HepG2 (cell line): ENCODE data around the gene PIGO. TPM values are rescaled to one million over a fixed set of nuclear protein-coding genes. Genes with fewer than 3 reads are reported as not detected.

Experiments
- AKAP8 ChIP-seq: sonication (generic); formaldehyde crosslinking; IDR thresholded peaks from 2 replicates; pipeline ENCODE4 v1.5.1; 2020; ENCODE audit warnings: mild to moderate bottlenecking, missing genetic modification reagents
- BRD4 ChIP-seq: sonication (generic); formaldehyde crosslinking; IDR thresholded peaks from 2 replicates; pipeline ENCODE4 v1.4.0; 2020; ENCODE audit warnings: missing genetic modification reagents
- HNF1B ChIP-seq: sonication (generic); formaldehyde crosslinking; IDR thresholded peaks from 2 replicates; pipeline ENCODE4 v1.5.1; 2020; ENCODE audit warnings: mild to moderate bottlenecking, moderate library complexity, missing genetic modification reagents
- PAWR ChIP-seq: sonication (generic); formaldehyde crosslinking; IDR thresholded peaks from 2 replicates; pipeline ENCODE4 v1.4.0; 2020; ENCODE audit warnings: missing genetic modification reagents, mild to moderate bottlenecking, borderline replicate concordance
- PTBP1 ChIP-seq: fragments of 200-400 bp; formaldehyde crosslinking; IDR thresholded peaks from 2 replicates; pipeline ENCODE4 v1.6.1; 2018; ENCODE audit warnings: low read length, low read depth; ENCODE audit not compliant: poor library complexity, severe bottlenecking
- SETDB1 ChIP-seq: sonication (generic); formaldehyde crosslinking; IDR thresholded peaks from 2 replicates; pipeline ENCODE4 v1.5.1; 2020; ENCODE audit warnings: missing genetic modification reagents, mild to moderate bottlenecking, borderline replicate concordance
- SMARCC2 ChIP-seq: fragments of 450-650 bp; IDR thresholded peaks from 2 replicates; pipeline ENCODE4 v1.6.1; 2017; ENCODE audit warnings: antibody characterized with exemption, mild to moderate bottlenecking
- SYNCRIP ChIP-seq: fragments of 200-400 bp; formaldehyde crosslinking; IDR thresholded peaks from 2 replicates; pipeline ENCODE4 v1.6.1; 2018; ENCODE audit warnings: mild to moderate bottlenecking, low read depth, low read length; ENCODE audit not compliant: insufficient read depth
- ZBTB34 ChIP-seq: sonication (generic); formaldehyde crosslinking; IDR thresholded peaks from 2 replicates; pipeline ENCODE4 v1.8.0; 2022; ENCODE audit warnings: mild to moderate bottlenecking, missing genetic modification reagents
- ZFP1 ChIP-seq: IDR thresholded peaks from 2 replicates; pipeline ENCODE4 v1.6.1; 2016
- ZFY ChIP-seq: sonication (generic); formaldehyde crosslinking; IDR thresholded peaks from 2 replicates; pipeline ENCODE4 v1.4.0; 2020; ENCODE audit warnings: missing genetic modification reagents
- ZMYM2 ChIP-seq: sonication (generic); formaldehyde crosslinking; IDR thresholded peaks from 2 replicates; pipeline ENCODE4 v1.8.0; 2022; ENCODE audit warnings: mild to moderate bottlenecking, missing genetic modification reagents
- ZNF326 ChIP-seq: sonication (generic); formaldehyde crosslinking; IDR thresholded peaks from 2 replicates; pipeline ENCODE4 v1.4.0; 2020; ENCODE audit warnings: missing genetic modification reagents, borderline replicate concordance
- ZNF331 ChIP-seq: sonication (generic); formaldehyde crosslinking; IDR thresholded peaks from 2 replicates; pipeline ENCODE4 v1.4.0; 2020; ENCODE audit warnings: missing genetic modification reagents
- ZNF350 ChIP-seq: sonication (generic); formaldehyde crosslinking; IDR thresholded peaks from 2 replicates; pipeline ENCODE4 v1.4.0; 2020; ENCODE audit warnings: mild to moderate bottlenecking, low read depth, missing genetic modification reagents, borderline replicate concordance
- ZNF512B ChIP-seq: sonication (generic); formaldehyde crosslinking; IDR thresholded peaks from 2 replicates; pipeline ENCODE4 v1.5.1; 2020; ENCODE audit warnings: missing genetic modification reagents, mild to moderate bottlenecking, borderline replicate concordance
- ZNF563 ChIP-seq: sonication (generic); formaldehyde crosslinking; IDR thresholded peaks from 2 replicates; pipeline ENCODE4 v1.8.0; 2022; ENCODE audit warnings: mild to moderate bottlenecking, moderate library complexity, missing genetic modification reagents
- ZNF652 ChIP-seq: IDR thresholded peaks from 2 replicates; pipeline ENCODE4 v1.6.1; 2016; ENCODE audit warnings: low read depth, borderline replicate concordance
- ZSCAN25 ChIP-seq: sonication (generic); formaldehyde crosslinking; IDR thresholded peaks from 2 replicates; pipeline ENCODE4 v1.8.0; 2022; ENCODE audit warnings: mild to moderate bottlenecking, missing genetic modification reagents
- polyA plus RNA-seq, 8 experiments: library from polyadenylated mRNA; depleted of rRNA in 3 of 8; stranded (reverse) in 7 of 8; unstranded in 1 of 8; fragments of >200 nt; fragmentation: Illumina TruSeq in 4 of 8; extraction: Trizol in 4 of 8; gene quantifications; 2 replicates each; pipeline versions ENCODE4 v1.2.1 to v1.2.3, GENCODE V29; 2011 to 2016; ENCODE audit warnings: low read depth in 4 of 8, missing spikeins in 1 of 8, mixed read lengths in 1 of 8; ENCODE audit not compliant: insufficient read depth in 1 of 8
- total RNA-seq, 5 experiments: library from RNA; depleted of rRNA; stranded (reverse); fragments of >200 nt; fragmentation: Illumina TruSeq; extraction: Trizol; gene quantifications; 2 replicates each; pipeline ENCODE4 v1.2.3, GENCODE V29; 2016; ENCODE audit warnings: low read depth in 1 of 5
- TF ChIP-seq, protein P1 (sequence below): sonication (generic); formaldehyde crosslinking; conservative IDR thresholded peaks from 2 replicates; pipeline ENCODE4 v1.4.0; 2020; ENCODE audit warnings: missing genetic modification reagents

Gene PIGO
- total and polyA plus RNA-seq, 2 of the 13 experiments (the other 11 are each of a cell fraction or from before 2014, with no cell fraction given): 20.5 to 26.2 TPM

DNA sequence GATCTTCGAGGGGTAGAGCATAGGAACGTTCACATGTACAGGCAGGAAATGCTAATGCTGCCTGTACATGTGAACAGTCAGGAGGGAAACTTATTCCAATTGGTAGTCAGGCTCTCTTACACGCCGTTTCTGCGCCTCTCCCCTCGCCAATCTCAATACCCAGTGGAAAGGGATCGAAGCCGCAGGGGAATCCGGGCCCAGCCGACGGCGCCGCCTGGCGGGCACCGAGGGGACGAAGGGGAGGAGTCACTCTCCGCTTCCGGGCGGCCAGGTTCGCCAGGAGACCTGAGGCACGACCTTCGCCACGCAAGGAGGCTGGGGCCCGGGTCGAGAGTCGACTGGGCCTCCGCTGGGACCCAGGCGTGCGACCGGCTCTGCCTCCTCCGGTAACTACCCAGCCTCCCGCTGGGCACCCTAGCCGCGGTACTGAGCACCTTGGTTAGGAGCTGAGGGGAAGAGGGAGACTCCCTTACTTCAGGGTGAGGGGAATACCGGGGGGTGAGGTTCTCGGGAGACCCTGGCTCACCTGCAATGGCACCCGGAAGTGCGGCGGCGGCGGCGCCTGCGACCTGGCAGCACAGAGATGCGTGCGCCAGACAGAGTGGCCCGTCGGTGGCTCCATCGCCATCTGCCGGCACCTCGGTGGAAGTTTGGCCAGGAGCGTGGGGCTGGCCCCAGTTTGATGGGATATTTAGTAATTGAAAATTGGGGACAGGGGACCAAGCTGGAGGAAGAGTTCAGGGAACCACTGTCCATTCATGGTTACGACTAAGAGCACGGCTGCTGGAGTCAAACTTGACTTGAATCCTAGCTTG is at the start of gene PIGO (continued):
- TF ChIP-seq BRD4 (peak; percentile 88; the same call in 1 of the 2 replicates), SETDB1 (no peak), HNF1B (CRISPR knock-in tag) (peak; percentile 78), ZSCAN25 (CRISPR knock-in tag) (peak; percentile 20; the same call in 1 of the 2 replicates), ZMYM2 (CRISPR knock-in tag) (no peak; the same call in 1 of the 2 replicates), ZNF563 (CRISPR knock-in tag) (peak; percentile 91), SYNCRIP (no peak), ZFY (peak; percentile 100), ZBTB34 (CRISPR knock-in tag) (no peak; the same call in 1 of the 2 replicates), SMARCC2 (no peak), PAWR (CRISPR knock-in tag) (0 out of 2 replicates have a peak, but pooled peaks have one; percentile 71), AKAP8 (no peak), ZNF326 (CRISPR knock-in tag) (no peak), ZNF512B (CRISPR knock-in tag) (no peak), ZNF350 (CRISPR knock-in tag) (peak; percentile 97; the same call in 1 of the 2 replicates), ZNF331 (CRISPR knock-in tag) (peak; percentile 47; the same call in 1 of the 2 replicates), ZFP1 (CRISPR knock-in tag) (no peak), PTBP1 (peak; percentile 34), ZNF652 (CRISPR knock-in tag) (no peak; the same call in 1 of the 2 replicates)
- TF ChIP-seq, protein P1, sequence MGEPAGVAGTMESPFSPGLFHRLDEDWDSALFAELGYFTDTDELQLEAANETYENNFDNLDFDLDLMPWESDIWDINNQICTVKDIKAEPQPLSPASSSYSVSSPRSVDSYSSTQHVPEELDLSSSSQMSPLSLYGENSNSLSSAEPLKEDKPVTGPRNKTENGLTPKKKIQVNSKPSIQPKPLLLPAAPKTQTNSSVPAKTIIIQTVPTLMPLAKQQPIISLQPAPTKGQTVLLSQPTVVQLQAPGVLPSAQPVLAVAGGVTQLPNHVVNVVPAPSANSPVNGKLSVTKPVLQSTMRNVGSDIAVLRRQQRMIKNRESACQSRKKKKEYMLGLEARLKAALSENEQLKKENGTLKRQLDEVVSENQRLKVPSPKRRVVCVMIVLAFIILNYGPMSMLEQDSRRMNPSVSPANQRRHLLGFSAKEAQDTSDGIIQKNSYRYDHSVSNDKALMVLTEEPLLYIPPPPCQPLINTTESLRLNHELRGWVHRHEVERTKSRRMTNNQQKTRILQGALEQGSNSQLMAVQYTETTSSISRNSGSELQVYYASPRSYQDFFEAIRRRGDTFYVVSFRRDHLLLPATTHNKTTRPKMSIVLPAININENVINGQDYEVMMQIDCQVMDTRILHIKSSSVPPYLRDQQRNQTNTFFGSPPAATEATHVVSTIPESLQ: no peak
